Measurements from ENCODE around the gene C1orf159. TPM values are rescaled to one million over a fixed set of nuclear protein-coding genes. Genes with fewer than 3 reads are reported as not detected.
"Not testable (repeated sequence)": the region's sequence is repeated elsewhere in the genome, so short reads cannot be mapped to it uniquely, and the experiment has no call there.

C1orf159 gene
- total RNA-seq, 1 donor from 2014 or later = 2.4 TPM

DNA sequence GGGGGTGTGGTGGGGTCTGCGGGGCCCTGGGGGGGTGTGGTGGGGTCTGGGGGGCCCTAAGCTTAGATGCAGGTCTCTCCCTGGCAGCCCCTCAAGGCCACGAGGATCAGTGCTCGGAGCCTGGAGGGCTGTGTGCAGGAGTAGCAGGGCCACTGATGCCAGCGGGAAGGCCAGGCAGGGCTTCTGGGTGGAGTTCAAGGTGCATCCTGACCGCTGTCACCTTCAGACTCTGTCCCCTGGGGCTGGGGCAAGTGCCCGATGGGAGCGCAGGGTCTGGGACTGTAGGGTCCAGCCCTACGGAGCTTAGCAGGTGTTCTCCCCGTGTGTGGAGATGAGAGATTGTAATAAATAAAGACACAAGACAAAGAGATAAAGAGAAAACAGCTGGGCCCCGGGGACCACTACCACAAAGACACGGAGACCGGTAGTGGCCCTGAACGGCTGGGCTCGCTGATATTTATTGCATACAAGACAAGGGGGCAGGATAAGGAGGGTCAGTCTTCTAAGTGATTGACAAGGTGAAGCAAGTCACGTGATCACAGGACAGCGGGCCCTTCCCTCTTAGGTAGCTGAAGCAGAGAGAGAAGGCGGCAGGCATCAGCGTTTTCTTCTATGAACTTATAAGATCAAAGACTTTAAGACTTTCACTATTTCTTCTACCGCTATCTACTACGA is 50.5 kb downstream of the C1orf159 start:
- ATAC-seq (ENCODE audit: poor library complexity) = no peak
- no peak for DNase-seq

DNA sequence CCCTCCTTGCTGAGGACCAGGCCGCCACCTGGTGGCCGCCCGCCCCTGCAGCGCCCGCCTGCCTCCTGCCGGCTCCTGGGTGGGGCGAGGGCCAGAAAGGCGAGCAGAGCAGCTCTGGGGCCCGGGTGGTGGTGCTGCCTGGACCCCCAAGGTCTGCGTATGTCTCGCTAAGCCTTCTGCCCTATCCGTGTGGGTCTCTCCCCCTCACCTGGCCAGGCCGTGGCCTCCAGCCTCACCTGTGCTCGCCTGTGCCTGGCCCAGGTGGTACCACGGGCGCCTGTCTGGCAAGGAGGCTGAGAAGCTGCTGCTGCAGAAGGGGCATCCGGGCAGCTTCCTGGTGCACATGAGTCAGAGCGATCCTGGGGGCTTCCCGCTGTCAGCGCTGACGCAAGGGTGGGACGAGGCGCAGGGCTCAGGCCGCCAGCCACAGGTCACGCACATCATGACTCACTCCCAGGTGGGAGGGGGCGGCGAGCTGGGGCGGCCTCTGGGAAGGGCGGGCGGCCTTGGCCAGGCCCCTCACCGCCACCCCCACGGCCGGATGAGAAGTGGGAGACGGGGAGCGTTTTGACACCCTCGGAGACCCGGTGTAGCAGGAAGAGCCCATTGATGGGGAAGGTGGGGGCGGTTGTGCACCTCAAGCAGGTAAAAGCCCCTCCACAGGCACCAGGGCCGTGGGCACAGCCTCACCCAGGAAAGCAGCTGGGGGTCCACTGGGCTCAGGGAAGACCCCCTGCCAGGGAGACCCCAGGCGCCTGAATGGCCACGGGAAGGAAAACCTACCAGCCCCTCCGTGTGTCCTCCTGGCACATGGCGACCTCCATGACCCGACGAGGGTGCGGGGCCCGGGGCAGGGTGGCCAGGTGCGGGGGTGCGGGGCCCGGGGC is 51.7 kb downstream of the C1orf159 start:
- intact Hi-C loops (cut with DNase I) = loop anchor here (2.0 kb wide), 1 partner anchor 79 kb away; no protein-coding TSS in a partner anchor
- peak; percentile 75 for DNase-seq
- peak; percentile 70 for ATAC-seq (ENCODE audit: poor library complexity)

More for the DNA sequence above, 50.5 kb downstream of the C1orf159 start:
- intact Hi-C loops (cut with DNase I) = no loop called here

DNA sequence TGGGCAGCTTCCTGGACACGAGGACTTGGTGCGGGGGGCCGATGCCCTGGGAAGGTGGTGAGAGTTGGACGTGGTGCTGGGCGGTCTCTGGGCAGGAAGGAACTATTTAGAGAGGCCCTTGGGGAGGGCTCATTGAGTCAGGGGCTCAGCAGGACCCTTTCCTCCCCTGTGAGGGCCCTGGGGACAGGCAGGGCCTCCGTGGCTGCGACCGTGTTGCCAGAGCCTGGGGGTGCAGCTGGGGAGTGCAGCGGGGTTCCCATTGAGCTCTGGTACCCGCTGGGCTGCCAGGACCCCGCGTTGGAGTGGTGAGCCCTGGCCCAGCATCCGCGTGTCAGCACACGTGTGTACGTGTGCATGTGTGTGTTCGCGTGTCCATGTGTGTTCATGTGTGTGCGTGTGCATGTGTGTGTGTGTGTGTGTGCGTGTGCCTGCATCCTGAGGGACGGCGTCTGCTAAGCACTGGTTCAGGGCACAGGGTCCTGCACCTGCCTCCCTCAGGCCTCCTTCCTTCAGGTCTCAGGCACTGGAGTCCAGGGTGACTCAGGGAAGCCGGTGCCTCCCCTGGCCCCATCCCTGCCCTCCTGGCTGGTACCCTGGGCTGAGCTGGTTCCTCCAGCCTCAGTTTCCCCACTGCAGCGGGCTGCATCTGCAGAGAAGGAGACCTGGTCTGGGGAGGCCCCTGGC is 52.5 kb downstream of the C1orf159 start:
- ATAC-seq (ENCODE audit: poor library complexity) (no peak), DNase-seq (no peak)
- intact Hi-C loops (cut with DNase I) = loop anchor here (2.0 kb wide), 1 partner anchor 79 kb away; no protein-coding TSS in a partner anchor

DNA sequence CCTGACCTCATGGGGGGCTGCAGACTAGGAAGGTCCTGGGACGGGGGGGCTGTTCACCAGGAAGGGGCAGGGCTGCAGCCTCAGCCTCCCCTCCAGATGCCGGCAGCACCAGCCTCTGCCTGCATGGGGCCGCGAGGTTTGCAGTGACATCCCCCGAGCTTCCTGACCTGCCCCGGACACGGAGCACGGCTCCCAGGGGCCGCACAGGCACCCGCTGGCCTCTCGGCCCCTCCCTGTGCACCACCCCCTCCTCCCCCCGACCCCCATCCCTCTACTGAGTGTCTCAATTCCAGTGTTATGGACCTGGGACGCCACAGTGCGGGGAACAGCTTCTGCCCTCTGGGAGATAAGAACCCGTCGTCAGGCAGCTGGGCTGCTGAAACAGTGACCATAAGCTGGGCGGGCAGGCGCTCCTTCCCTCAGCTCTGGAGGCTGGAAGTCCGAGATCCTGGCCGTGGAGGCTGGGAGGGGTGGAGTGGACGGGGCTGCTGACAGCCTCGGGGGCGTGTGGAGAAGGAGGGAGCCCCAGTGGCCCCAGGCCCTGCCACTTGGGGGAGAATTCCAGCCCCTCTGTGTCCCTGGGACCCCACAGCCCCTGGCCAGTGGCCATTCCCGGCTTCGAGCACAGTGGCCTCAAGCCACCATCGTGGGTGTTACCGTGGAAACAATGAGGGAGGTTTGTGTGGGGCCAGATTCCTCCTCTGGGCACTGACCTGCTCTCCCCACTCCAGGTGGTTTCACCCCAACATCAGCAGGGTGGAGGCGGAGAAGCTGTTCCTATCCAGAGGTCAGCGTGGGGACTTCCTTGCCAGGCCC is 53.3 kb downstream of the C1orf159 start:
- intact Hi-C loops (cut with DNase I) = loop anchor here (2.0 kb wide), 1 partner anchor 78 kb away; no protein-coding TSS in a partner anchor
- DNase-seq = no peak
- ATAC-seq (ENCODE audit: poor library complexity) = no peak

DNA sequence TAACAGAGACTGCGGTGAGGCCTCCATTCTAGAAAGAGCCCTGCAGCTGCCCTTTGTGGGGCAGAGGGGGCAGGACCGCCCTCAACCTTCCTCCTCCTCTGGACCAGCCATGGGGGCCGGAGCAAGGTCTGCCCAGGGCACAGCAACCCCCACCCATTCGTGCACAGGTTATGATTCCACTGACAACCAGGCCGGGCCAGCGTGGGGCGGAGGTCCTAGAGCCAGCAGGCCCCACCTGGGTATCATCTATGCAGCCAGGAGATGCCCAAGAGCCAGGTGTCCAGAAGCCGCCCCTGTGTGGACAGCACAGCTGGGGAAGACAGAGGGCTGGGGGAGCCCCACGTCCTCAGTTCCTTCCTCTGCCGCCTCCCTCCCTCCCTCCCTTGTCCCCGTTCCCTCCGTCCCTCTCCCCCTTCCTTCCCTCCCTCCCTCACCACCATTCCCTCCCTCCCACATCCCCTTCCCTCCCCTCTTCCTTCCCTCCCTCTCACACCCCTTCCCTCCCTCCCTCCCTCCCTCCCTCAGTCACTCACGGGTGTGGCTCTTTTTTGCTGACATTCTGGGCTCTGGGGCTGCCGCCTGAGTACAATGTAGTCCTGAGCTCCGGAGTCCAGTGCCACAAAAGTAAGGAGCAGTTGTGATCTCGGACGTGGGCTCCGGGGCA is 54.1 kb downstream of the C1orf159 start:
- DNase-seq (no peak), ATAC-seq (ENCODE audit: poor library complexity) (no peak)
- intact Hi-C loops (cut with DNase I) = loop anchor here (2.0 kb wide), 1 partner anchor 77 kb away; no protein-coding TSS in a partner anchor

DNA sequence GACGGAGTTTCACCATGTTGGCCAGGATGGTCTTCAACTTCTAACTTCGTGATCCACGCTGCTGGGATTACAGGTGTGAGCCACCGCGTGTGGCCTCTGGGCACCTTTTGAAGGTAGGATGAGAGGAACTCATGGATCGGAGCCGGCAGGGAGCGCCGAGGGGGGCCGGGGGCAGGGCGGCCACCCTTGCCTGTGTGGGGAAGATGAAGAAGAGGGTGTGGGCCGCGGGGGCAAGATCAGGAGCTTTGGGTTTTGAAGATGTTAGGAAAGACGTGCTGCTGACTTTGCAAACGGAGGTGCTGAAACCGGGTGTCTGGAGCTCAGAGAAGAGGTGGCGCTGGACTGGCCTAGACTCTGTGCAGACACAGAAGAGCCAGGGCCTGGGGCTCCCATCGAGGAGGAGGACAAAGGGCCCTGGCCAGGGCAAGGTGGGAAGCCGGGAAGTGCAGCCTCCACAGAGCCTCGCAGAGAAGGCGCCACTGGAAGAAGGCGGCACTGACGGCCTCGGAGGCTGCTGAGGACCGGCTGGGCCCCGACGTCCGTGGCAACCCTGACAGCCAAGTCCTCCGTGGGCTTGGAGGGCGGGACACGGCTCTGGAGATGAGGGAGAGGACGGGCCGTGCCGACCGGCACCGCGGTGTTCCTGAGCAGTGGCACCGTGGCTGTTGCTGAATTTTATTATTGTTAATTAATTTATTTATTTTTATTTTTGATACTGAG is 55.4 kb downstream of the C1orf159 start:
- ATAC-seq (ENCODE audit: poor library complexity) = no peak
- DNase-seq = no peak
- intact Hi-C loops (cut with DNase I) = no loop called here

DNA sequence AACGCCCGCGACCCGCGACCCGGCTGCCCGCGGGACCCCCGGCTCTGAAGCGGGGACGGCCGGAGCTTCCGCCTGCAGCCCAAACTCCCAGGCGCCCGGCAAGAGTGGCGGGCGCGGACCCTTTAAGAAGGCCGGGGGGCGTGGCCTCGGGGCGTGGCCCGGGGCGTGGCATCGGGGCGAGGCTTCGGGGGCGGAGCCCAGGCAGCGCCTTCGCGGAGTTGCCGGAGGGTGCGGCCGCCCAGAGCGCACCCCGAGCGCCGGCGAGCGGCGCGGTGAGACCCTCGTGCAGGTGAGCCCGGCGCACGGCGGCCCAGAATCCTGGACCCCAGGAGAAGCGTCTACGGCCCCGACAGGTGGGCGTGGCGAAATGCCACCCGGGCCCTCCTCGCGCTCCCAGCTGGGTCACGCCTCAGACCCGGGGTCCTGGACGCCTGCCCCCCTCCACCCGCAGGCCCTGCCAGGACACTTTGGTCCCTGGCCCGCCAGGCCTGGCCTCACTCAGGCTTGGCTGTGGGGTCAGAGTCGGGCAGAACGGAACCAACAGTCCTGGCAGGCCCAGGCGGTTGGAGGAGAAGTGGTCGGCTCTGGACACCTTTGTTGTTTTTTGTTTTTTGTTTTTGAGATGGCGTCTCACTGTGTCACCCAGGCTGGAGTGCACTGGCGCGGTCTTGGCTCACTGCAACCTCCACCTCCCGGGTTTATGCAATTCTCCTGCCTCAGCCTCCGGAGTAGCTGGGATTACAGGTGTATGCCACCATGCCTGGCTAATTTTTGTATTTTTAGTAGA is 56.2 kb downstream of the C1orf159 start:
- DNase-seq (peak; percentile 95), ATAC-seq (ENCODE audit: poor library complexity) (peak; percentile 96)
- intact Hi-C loops (cut with DNase I) = no loop called here

DNA sequence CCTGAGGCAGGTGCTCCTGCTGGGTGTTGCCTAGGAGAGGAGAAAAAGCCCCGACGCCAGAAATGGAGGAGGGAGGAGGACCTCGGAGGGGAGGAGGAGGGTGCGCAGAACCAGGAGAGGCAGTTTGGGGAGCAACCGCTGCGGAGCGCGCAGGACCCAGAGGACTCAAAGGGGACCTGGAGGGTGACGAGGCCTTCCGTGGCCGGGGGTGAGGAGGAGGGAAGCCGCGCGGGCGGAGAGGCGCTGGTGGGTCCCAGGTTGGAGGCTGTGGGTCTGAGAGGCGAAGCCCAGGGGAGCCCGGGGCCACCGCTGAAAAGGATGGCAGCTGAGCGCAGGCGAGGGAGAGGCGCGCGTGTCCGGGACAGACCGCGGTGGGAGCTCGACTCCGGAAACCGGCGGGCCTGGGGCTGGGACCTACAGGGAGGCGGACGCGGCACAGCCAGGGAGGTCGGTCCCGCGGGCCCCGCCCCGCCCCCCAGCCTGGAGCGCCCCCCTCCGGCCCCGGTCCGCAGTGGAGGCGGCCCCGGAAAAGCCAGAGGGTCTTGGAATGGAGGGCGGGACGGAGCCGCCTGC is 56.9 kb downstream of the C1orf159 start:
- DNase-seq = no peak
- peak; percentile 40 for ATAC-seq (ENCODE audit: poor library complexity)
- intact Hi-C loops (cut with DNase I) = no loop called here

DNA sequence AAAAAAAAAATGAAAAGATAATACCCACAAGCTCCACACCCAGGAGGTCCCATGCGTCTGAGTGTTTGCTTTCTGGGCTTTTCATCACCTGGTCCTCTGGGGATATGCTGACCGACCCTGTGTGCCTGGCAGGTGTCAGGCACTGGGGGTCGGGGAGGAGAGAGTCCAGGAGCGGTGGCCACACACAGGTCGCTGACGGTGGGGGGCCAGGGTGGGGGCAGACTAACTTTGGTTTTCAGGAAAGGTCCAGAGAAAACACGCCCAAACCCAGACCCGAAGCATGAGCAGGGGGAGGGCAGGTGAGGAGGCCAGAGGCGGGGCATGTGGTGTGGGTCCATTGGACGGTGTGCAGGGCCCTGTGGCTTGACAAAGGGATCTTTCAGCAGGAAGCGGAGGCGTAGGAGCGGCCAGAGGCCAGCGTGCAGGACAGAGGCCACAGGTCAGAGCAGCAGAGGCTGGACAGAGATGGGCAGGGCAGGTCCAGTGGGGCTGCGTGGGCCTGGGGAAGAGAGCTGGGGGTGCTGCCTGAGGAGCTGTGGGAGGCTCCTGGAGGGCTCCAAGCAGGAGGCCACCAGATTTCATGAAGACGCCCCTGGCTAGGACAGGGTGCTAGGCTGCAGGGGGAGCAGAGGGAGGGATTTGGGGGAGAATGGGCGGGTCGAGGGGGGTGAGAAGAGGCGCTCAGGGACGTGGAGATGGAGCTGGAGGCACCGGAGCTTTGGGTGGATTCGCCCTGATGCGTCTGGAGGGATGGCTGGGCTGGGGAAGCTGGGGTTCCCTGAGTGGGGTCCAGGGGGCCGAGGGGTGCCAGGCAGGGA is 57.6 kb downstream of the C1orf159 start:
- intact Hi-C loops (cut with DNase I) = no loop called here
- ATAC-seq (ENCODE audit: poor library complexity) (no peak), DNase-seq (no peak)

DNA sequence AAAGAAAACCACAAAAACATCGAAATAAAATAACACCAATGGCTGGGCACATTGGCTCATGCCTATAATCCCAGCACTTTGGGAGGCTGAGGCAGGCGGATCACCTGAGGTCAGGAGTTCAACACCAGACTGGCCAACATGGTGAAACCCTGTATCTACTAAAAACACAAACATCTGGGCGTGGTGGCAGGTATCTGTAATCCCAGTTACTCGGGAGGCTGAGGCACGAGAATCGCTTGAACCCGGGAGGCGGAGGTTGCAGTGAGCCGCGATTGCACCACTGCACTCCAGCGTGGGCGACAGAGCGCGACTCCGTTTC is 58.2 kb downstream of the C1orf159 start:
- intact Hi-C loops (cut with DNase I); DNase-seq; ATAC-seq (ENCODE audit: poor library complexity): not testable (repeated sequence)

DNA sequence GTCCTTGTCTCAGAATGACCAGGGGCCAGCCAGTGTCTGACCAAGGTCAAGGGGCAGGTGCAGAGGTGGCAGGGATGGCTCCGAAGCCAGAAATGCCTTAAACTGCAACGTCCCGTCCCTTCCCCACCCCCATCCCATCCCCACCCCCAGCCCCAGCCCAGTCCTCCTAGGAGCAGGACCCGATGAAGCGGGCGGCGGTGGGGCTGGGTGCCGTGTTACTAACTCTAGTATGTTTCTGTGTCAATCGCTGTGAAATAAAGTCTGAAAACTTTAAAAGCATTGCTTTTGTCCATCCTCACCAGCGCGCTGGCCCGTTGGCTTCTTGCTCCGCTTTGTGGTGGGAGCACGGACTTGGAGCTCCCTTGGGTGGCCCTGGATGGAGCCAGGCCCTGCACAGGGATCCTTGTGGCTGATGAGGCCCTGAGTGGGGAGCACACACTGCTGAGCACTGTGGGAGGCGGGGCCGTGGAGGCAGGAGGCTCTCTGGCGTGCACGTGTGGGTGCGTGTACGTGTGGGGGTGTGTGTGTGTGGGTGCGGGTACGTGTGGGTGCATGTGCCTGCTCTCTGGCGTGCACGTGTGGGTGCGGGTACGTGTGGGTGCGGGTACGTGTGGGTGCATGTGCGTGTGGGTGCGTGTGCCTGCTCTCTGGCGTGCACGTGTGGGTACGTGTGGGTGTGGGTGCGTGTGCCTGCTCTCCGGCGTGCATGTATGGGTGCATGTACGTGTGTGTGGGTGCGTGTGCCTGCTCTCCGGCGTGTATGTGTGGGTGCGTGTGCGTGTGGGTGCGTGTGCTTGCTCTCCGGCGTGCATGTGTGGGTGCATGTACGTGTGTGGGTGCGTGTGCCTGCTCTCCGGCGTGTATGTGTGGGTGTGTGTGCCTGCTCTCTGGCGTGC is 59.8 kb downstream of the C1orf159 start:
- intact Hi-C loops (cut with DNase I) = no loop called here
- no peak for DNase-seq
- ATAC-seq (ENCODE audit: poor library complexity) = no peak

DNA sequence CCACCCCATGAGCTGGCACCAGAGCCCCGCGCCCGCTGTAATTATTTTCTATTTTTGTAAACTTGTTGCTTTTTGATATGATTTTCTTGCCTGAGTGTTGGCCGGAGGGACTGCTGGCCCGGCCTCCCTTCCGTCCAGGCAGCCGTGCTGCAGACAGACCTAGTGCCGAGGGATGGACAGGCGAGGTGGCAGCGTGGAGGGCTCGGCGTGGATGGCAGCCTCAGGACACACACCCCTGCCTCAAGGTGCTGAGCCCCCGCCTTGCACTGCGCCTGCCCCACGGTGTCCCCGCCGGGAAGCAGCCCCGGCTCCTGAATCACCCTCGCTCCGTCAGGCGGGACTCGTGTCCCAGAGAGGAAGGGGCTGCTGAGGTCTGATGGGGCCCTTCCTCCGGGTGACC is 60.9 kb downstream of the C1orf159 start:
- intact Hi-C loops (cut with DNase I) = no loop called here
- ATAC-seq (ENCODE audit: poor library complexity) = no peak
- DNase-seq = no peak

DNA sequence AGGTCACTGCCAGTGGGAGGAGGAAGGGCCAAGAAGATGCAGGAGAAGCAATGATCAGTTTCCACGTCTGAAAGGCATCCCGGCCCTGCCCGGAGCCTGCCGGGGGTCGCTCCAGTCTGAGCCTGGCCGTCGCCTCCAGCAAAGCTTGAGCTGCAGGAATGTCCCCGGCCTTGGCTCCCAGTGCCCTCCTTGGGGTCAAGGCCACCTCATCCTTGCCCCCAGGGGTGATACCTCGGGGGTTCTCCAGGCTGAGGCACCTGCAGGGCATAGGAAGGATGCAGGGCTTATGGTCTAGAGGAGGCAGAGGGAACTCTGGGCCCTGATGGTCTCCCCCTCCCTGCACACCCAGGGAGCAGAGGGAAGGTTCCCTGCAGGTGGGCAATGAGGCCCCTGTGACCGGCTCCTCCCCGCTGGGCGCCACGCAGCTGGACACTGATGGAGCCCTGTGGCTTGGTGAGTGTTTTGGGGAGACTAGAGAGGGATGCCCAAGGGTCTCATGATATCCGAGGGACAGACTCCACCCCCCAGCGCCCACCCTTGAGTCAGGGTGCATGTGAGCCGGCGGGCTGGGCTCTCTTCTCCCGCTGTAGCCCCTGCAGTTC is 61.7 kb downstream of the C1orf159 start:
- no peak for ATAC-seq (ENCODE audit: poor library complexity)
- intact Hi-C loops (cut with DNase I) = no loop called here
- DNase-seq = no peak

DNA sequence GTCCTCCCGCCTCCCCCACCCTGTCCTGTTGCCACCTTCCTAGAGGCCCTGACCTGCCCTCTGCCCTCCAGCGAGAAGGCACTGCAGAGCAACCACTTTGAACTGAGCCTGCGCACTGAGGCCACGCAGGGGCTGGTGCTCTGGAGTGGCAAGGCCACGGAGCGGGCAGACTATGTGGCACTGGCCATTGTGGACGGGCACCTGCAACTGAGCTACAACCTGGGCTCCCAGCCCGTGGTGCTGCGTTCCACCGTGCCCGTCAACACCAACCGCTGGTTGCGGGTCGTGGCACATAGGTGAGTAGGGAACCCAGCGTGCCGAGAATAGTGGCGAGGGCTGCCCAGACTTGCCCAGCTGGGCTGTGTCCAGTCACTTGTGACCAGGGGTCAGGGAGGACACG is 62.2 kb downstream of the C1orf159 start:
- DNase-seq (no peak), ATAC-seq (ENCODE audit: poor library complexity) (no peak)
- intact Hi-C loops (cut with DNase I) = no loop called here

All from Right ventricle myocardium superior (tissue), 1 donor.